ENCODE results near the gene PFKFB3.

DNA sequence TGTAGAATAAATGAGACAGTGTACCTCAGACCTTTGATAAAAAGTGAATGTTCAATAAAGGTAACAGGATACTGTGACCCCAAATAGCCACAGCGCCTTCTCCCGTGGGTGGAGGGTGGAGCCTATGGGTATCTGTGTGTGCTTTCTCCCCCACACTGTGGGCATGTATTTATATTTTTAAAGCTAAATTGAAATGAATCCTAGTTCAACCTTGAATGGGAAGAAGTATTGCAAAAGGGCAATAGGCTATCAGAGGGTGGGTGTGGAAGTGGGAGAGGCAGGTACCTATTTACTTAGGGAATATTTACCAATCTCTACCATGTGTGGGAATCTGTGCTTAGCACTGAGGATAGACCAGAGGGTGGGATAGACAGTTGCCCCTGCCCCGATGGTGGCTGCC lies 68.9 kb downstream of the PFKFB3 start:
- no peak for TF ChIP-seq ARID2 (IDR thresholded peaks at IDR 0.05)
- TF ChIP-seq TCF3 (CRISPR knock-in tag; IDR thresholded peaks at IDR 0.05): no peak
- no peak for TF ChIP-seq YY1 (IDR thresholded peaks at IDR 0.05; ENCODE audit: borderline replicate concordance in 1 of 3, control insufficient read depth in 1 of 3, extremely low read depth in 1 of 3, insufficient read depth in 3 of 3, insufficient read length in 1 of 3, insufficient replicate concordance in 2 of 3, low read depth in 1 of 3, low read length in 2 of 3)
- no peak for TF ChIP-seq ZBTB1 (CRISPR knock-in tag; IDR thresholded peaks at IDR 0.05; ENCODE audit: borderline replicate concordance, low read depth)
- no peak for TF ChIP-seq CTCF (IDR thresholded peaks at IDR 0.05 in 2 of 3, conservative IDR thresholded peaks at IDR 0.05 in 1 of 3; ENCODE audit: insufficient read depth in 2 of 3, low read depth in 1 of 3, low read length in 3 of 3)
- TF ChIP-seq ZBED1 (IDR thresholded peaks at IDR 0.05): no peak
- no peak for TF ChIP-seq ZNF592 (IDR thresholded peaks at IDR 0.05)
- TF ChIP-seq MCM3 (IDR thresholded peaks at IDR 0.05): no peak
- TF ChIP-seq SMAD4 (CRISPR knock-in tag; conservative IDR thresholded peaks at IDR 0.05): no peak
